ENCODE results near the gene PLD3.
"Not testable (repeated sequence)": the region's sequence is repeated elsewhere in the genome, so short reads cannot be mapped to it uniquely, and the experiment has no call there.

Gene PLD3

GRCh38 chr19:40389404-40390083 lies 41.0 kb downstream of the PLD3 start:
- DNase-seq (ENCODE audit: low read depth, low spot score) = no peak

- DNase-seq (ENCODE audit: low read depth, low spot score) = no peak
These were observed 41.7 kb downstream of the PLD3 start, which contains the start of gene HIPK4 for GRCh38 chr19:40390084-40390742. HIPK4 (minus strand) TSS chr19:40390181; CDS start chr19:40389902, 279 bp downstream.

GRCh38 chr19:40392123-40392522 lies 43.6 kb downstream of the PLD3 start:
- DNase-seq (ENCODE audit: low read depth, low spot score) = no peak

- DNase-seq (ENCODE audit: low read depth, low spot score) = no peak
These were observed 44.5 kb downstream of the PLD3 start for GRCh38 chr19:40392894-40393517.

- no peak for DNase-seq (ENCODE audit: low read depth, low spot score)
These were observed 45.7 kb downstream of the PLD3 start for GRCh38 chr19:40393894-40394815.

- DNase-seq (ENCODE audit: low read depth, low spot score) = no peak
These were observed 46.3 kb downstream of the PLD3 start for GRCh38 chr19:40394816-40395210.

GRCh38 chr19:40395956-40396355 lies 47.5 kb downstream of the PLD3 start:
- DNase-seq (ENCODE audit: low read depth, low spot score) = no peak

GRCh38 chr19:40396886-40397567 lies 48.5 kb downstream of the PLD3 start:
- DNase-seq (ENCODE audit: low read depth, low spot score) = no peak

- DNase-seq (ENCODE audit: low read depth, low spot score) = no peak
These were observed 49.0 kb downstream of the PLD3 start for GRCh38 chr19:40397568-40397906.

- peak; percentile 50 for DNase-seq (ENCODE audit: low read depth, low spot score)
These were observed 50.1 kb downstream of the PLD3 start for GRCh38 chr19:40398417-40399131.

GRCh38 chr19:40400559-40400958 lies 52.1 kb downstream of the PLD3 start:
- DNase-seq (ENCODE audit: low read depth, low spot score) = no peak

GRCh38 chr19:40403262-40403984 lies 54.9 kb downstream of the PLD3 start:
- peak; percentile 46 for DNase-seq (ENCODE audit: low read depth, low spot score)

- DNase-seq (ENCODE audit: low read depth, low spot score) = no peak
These were observed 59.5 kb downstream of the PLD3 start for GRCh38 chr19:40407714-40408597.

GRCh38 chr19:40408598-40408925 lies 60.1 kb downstream of the PLD3 start:
- DNase-seq (ENCODE audit: low read depth, low spot score) = not testable (repeated sequence)

GRCh38 chr19:40410030-40410389 lies 61.5 kb downstream of the PLD3 start:
- no peak for DNase-seq (ENCODE audit: low read depth, low spot score)

GRCh38 chr19:40411125-40411842 lies 62.8 kb downstream of the PLD3 start:
- no peak for DNase-seq (ENCODE audit: low read depth, low spot score)

- no peak for DNase-seq (ENCODE audit: low read depth, low spot score)
These were observed 63.5 kb downstream of the PLD3 start for GRCh38 chr19:40411958-40412499.

- no peak for DNase-seq (ENCODE audit: low read depth, low spot score)
These were observed 64.4 kb downstream of the PLD3 start for GRCh38 chr19:40412866-40413265.

All from activated naive CD8-positive, alpha-beta T cell treated with anti-CD3 and anti-CD28 coated beads, Interleukin-2, amount 50 U/mL, for 16 hours (primary cell).